Testis (tissue), 2 donors: Measurements from ENCODE around the gene TMEM273.

ENCODE experiments used
- POLR2A ChIP-seq: fragments of 450-650 bp; IDR thresholded peaks from one replicate; pipeline ENCODE4 v1.6.1; 2017; ENCODE audit warnings: antibody characterized with exemption, mild to moderate bottlenecking, moderate library complexity
- TF ChIP-seq, protein P1 (sequence below), 3 experiments: fragments of 450-650 bp in 2 of 3; fragments of 200-600 bp in 1 of 3; sonication (generic) in 1 of 3; IDR thresholded peaks; one replicate each; pipeline ENCODE4 v1.5.1; 2016 to 2019; ENCODE audit warnings: antibody characterized with exemption in 3 of 3, mild to moderate bottlenecking in 2 of 3, moderate library complexity in 1 of 3

DNA sequence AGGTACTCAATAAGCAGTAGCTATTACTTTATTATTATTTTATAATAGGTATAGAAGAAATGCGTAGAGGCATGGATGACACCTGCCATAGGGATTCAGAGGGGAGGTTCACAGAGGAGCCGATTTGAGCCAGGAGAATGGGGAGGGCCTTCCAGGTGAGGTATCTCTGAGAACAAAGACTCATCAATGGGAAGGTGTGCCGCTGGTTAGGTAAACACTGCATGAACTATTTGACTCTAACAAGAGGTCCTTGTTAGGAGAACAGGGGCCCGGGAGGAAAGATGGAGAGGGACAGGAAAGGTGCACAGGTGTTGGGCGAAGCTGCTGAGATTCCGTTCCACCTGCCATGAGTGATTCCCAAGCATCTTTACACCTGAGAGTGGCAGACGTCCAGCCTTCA lies 41.8 kb upstream of the TMEM273 start:
- no peak for TF ChIP-seq POLR2A
- TF ChIP-seq, protein P1, sequence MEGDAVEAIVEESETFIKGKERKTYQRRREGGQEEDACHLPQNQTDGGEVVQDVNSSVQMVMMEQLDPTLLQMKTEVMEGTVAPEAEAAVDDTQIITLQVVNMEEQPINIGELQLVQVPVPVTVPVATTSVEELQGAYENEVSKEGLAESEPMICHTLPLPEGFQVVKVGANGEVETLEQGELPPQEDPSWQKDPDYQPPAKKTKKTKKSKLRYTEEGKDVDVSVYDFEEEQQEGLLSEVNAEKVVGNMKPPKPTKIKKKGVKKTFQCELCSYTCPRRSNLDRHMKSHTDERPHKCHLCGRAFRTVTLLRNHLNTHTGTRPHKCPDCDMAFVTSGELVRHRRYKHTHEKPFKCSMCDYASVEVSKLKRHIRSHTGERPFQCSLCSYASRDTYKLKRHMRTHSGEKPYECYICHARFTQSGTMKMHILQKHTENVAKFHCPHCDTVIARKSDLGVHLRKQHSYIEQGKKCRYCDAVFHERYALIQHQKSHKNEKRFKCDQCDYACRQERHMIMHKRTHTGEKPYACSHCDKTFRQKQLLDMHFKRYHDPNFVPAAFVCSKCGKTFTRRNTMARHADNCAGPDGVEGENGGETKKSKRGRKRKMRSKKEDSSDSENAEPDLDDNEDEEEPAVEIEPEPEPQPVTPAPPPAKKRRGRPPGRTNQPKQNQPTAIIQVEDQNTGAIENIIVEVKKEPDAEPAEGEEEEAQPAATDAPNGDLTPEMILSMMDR (IDR thresholded peaks at IDR 0.05) = no peak
